Cardiac muscle cell (in vitro differentiated cells and primary cell): Measurements from ENCODE around the gene MZB1. TPM values are rescaled to one million over a fixed set of nuclear protein-coding genes. Genes with fewer than 3 reads are reported as not detected.

Experiments
- DNase-seq, 2 donors: peaks; one replicate each; pipeline versions ENCODE4 v3.0.0 to v3.0.0-alpha.2; 2010 to 2017; ENCODE audit warnings: low read depth in 1 of 2, low spot score in 1 of 2
- H3K27ac ChIP-seq: fragments of 200-600 bp; sonication (generic); 2 replicates; pipeline ENCODE4 v1.5.1; 2016
- H3K27me3 ChIP-seq: fragments of 200-600 bp; sonication (generic); 2 replicates; pipeline ENCODE4 v1.6.0; 2016; ENCODE audit warnings: control low read depth
- H3K36me3 ChIP-seq: fragments of 200-600 bp; sonication (generic); 2 replicates; pipeline ENCODE4 v1.5.1; 2016; ENCODE audit warnings: control low read depth
- H3K4me1 ChIP-seq: fragments of 200-600 bp; sonication (generic); 2 replicates; pipeline ENCODE4 v1.8.1; 2017; ENCODE audit warnings: low read depth, mild to moderate bottlenecking, mixed run types
- H3K4me3 ChIP-seq: fragments of 200-600 bp; sonication (generic); 2 replicates; pipeline ENCODE4 v1.5.1; 2016; ENCODE audit warnings: mild to moderate bottlenecking
- H3K9me3 ChIP-seq: fragments of 200-600 bp; sonication (generic); 2 replicates; pipeline ENCODE4 v1.5.1; 2017; ENCODE audit warnings: low read depth, mild to moderate bottlenecking, control low read depth
- CTCF ChIP-seq: IDR thresholded peaks from 2 replicates; pipeline ENCODE4 v1.5.1; 2012; ENCODE audit warnings: low read depth, mild to moderate bottlenecking, low read length
- polyA plus RNA-seq: library from polyadenylated mRNA; unstranded; fragments of >200 nt; fragmentation: Nextera tagmentation; extraction: Ambion mirVana; gene quantifications from 2 replicates; pipeline ENCODE4 v1.2.1, GENCODE V29; 2016
- total RNA-seq: library from RNA; depleted of rRNA; stranded (reverse); fragments of >200 nt; gene quantifications from 2 replicates; pipeline ENCODE4 v1.2.3, GENCODE V29; 2016

The MZB1 gene
- total and polyA plus RNA-seq, 2 experiments from 2014 or later = 1.3 to 5.3 TPM

GRCh38 chr5:139392678-139393496, 3.2 kb upstream of the MZB1 start:
- Histone ChIP-seq H3K36me3 (no peaks in the 10 kb centered on the region), H3K4me1 (peaks cover 8% of the 10 kb centered on the region), H3K9me3 (no peaks in the 10 kb centered on the region), H3K27ac (no peak overlapping the region), H3K27me3 (peaks cover 11% of the 10 kb centered on the region), H3K4me3 (peak overlapping the region; percentile 32)
- peak; percentile 66 to 70 for DNase-seq
- TF ChIP-seq CTCF = peak; percentile 58

GRCh38 chr5:139392324-139392677, 2.6 kb upstream of the MZB1 start:
- no peaks in the 10 kb centered on the region for H3K36me3 ChIP-seq
- no peak overlapping the region for H3K27ac ChIP-seq
- peak overlapping the region; percentile 32 for H3K4me3 ChIP-seq
- DNase-seq = no peak
- no peak for TF ChIP-seq CTCF
- H3K9me3 ChIP-seq = no peaks in the 10 kb centered on the region
- H3K27me3 ChIP-seq = peaks cover 11% of the 10 kb centered on the region
- peaks cover 12% of the 10 kb centered on the region for H3K4me1 ChIP-seq

GRCh38 chr5:139391570-139392323, 2.0 kb upstream of the MZB1 start:
- Histone ChIP-seq H3K9me3 (no peaks in the 10 kb centered on the region), H3K27ac (no peak overlapping the region), H3K27me3 (peaks cover 11% of the 10 kb centered on the region), H3K36me3 (no peaks in the 10 kb centered on the region), H3K4me1 (peaks cover 12% of the 10 kb centered on the region), H3K4me3 (no peak overlapping the region)
- no peak for DNase-seq
- TF ChIP-seq CTCF = no peak

DNA sequence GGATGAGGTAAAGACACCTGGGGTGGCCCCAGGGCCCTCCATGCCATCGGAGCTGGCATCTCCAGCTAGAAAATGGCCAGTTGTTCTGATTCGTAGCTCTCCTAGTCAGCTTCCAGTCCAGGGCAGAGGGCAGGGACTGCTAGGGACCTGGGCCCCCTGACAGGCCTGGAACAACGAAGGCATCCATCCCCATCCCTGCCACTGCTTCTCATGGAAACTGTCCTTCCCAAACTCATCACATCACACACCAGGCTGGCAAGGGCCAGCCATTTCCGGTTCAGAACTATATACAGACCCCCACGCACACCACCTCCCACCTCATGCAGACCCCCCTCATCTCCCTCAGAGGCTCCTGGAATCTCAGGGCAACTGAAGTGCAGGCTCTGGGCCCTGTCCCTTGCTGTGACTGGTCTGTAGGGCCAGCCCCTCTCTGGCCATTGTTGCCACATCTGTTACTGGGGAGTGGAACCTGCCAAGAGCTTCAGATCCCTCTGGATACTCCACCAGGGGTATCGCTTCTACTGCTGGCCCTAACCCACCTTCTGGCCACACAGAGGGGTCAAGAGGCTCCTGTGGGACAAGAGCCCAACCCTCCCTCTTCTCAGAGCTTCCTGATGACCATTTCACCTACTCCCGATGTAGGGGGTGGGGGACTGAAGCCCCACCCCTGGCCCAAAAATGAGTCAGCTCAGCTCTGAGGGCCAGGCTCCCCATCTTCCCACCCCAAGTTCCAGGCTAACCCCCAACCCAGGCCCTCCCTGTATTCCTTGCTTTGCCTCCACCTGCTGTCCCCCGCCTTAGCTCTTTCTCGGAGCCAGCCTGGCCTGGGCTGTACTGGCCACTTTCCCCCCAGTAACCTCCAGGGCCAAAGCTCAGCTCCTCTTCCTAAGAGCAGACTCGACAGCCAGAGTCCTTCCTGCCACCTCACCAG, 1.2 kb upstream of the MZB1 start:
- no peaks in the 10 kb centered on the region for H3K36me3 ChIP-seq
- peaks cover 12% of the 10 kb centered on the region for H3K4me1 ChIP-seq
- no peaks in the 10 kb centered on the region for H3K9me3 ChIP-seq
- H3K27me3 ChIP-seq = peaks cover 11% of the 10 kb centered on the region
- TF ChIP-seq CTCF = no peak
- DNase-seq = no peak
- H3K27ac ChIP-seq = no peak overlapping the region
- no peak overlapping the region for H3K4me3 ChIP-seq

DNA sequence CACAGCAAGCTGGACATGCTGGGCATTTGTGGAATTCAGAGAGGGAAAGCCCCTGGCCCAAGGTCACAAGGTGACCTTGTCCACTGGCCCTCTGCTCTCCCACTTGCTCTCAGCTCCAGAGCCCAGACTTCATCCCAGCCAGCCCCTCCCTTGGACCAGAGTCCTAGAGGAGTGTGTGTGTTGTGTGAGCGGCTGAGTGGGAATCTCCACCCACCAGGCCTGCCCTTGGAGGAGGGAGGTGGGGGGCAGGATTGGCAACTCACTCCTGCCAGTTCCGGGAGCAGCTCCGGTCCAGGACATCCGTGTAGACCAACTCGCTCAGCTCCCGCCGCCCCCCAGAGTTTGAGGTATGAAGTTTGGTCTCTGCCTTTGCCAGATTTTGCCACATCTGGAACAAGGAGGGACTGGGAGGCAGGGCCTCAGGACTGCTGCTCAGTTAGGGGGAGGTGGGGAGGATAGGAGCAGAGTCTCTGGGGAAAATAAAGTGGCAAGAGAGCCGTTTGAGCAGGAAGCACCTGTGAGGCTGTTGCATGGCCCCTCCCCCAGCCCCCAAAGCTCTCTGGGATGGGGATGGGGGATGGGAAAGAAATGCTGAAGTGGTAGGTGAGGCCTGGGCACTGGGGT, 1.4 kb downstream of the MZB1 start:
- Histone ChIP-seq H3K27me3 (peaks cover 3% of the 10 kb centered on the region), H3K4me1 (peaks cover 12% of the 10 kb centered on the region), H3K4me3 (no peak overlapping the region), H3K36me3 (no peaks in the 10 kb centered on the region), H3K9me3 (no peaks in the 10 kb centered on the region), H3K27ac (peak overlapping the region; percentile 77)
- DNase-seq = peak; percentile 58 to 66
- no peak for TF ChIP-seq CTCF
